ENCODE measurements around the gene RNF186. TPM values are rescaled to one million over a fixed set of nuclear protein-coding genes. Genes with fewer than 3 reads are reported as not detected.

The RNF186 gene
- total and polyA plus RNA-seq, 8 donors, result 0.62 to 117 TPM; not detected in 6

GRCh38 chr1:19815801-19816736 lies 986 bp upstream of the RNF186 start:
- peaks cover 13 to 17% (median 15%) of the 10 kb centered on the region in 4 donors for H3K4me1 ChIP-seq
- H3K27me3 ChIP-seq, result no peaks in the 10 kb centered on the region
- intact Hi-C loops (cut with DNase I; ENCODE audit: low total_unique reads), result no loop called here
- H3K9me3 ChIP-seq, result no peaks in the 10 kb centered on the region
- TF ChIP-seq POLR2A (IDR thresholded peaks at IDR 0.05) (no peak), EP300 (IDR thresholded peaks at IDR 0.05) (no peak), POLR2AphosphoS5 (IDR thresholded peaks at IDR 0.05) (peak in 2 of 3 donors; percentile 7 to 49), CTCF (IDR thresholded peaks at IDR 0.05) (no peak)
- H3K36me3 ChIP-seq, result no peaks in the 10 kb centered on the region
- no peak overlapping the region for H3K4me3 ChIP-seq
- DNase-seq, result peak; percentile 75 to 90
- 36 to 55% (median 40%) methylated on average over 15 of the region's 15 CpGs for WGBS, 5 donors
- peak overlapping the region; percentile 64 to 88 (median 76) for H3K27ac ChIP-seq

GRCh38 chr1:19814244-19814661 lies 830 bp downstream of the RNF186 start:
- Histone ChIP-seq H3K4me1 (peaks cover 10 to 17% (median 15%) of the 10 kb centered on the region in 4 donors), H3K27ac (peak overlapping the region in 3 of 5 donors; percentile 64 to 88 (median 76)), H3K9me3 (no peaks in the 10 kb centered on the region), H3K36me3 (no peaks in the 10 kb centered on the region), H3K4me3 (no peak overlapping the region), H3K27me3 (no peaks in the 10 kb centered on the region)
- WGBS, 5 donors, result 64 to 85% (median 76%) methylated on average over 14 to 15 of the region's 15 CpGs
- intact Hi-C loops (cut with DNase I; ENCODE audit: low total_unique reads), result no loop called here
- no peak for TF ChIP-seq POLR2A (IDR thresholded peaks at IDR 0.05)
- no peak for TF ChIP-seq EP300 (IDR thresholded peaks at IDR 0.05)
- no peak for TF ChIP-seq POLR2AphosphoS5 (IDR thresholded peaks at IDR 0.05)
- TF ChIP-seq CTCF (IDR thresholded peaks at IDR 0.05), result no peak
- DNase-seq, result no peak

GRCh38 chr1:19813643-19813960 lies 1.5 kb downstream of the RNF186 start:
- DNase-seq, result no peak
- 84 to 94% (median 89%) methylated on average over 4 of the region's 4 CpGs for WGBS, 5 donors
- TF ChIP-seq POLR2A (IDR thresholded peaks at IDR 0.05) (no peak), EP300 (IDR thresholded peaks at IDR 0.05) (no peak), POLR2AphosphoS5 (IDR thresholded peaks at IDR 0.05) (no peak), CTCF (IDR thresholded peaks at IDR 0.05) (no peak)
- Histone ChIP-seq H3K27me3 (no peaks in the 10 kb centered on the region), H3K4me1 (peaks cover 6 to 17% (median 15%) of the 10 kb centered on the region in 4 donors), H3K9me3 (no peaks in the 10 kb centered on the region), H3K4me3 (no peak overlapping the region), H3K36me3 (no peaks in the 10 kb centered on the region), H3K27ac (no peak overlapping the region)
- intact Hi-C loops (cut with DNase I; ENCODE audit: low total_unique reads), result no loop called here

GRCh38 chr1:19812875-19813642 lies 2.0 kb downstream of the RNF186 start:
- Histone ChIP-seq H3K4me1 (peaks cover 6 to 17% (median 15%) of the 10 kb centered on the region in 4 donors), H3K9me3 (no peaks in the 10 kb centered on the region), H3K27ac (no peak overlapping the region), H3K36me3 (no peaks in the 10 kb centered on the region), H3K4me3 (no peak overlapping the region), H3K27me3 (no peaks in the 10 kb centered on the region)
- no peak for TF ChIP-seq POLR2AphosphoS5 (IDR thresholded peaks at IDR 0.05)
- TF ChIP-seq POLR2A (IDR thresholded peaks at IDR 0.05), result no peak
- TF ChIP-seq CTCF (IDR thresholded peaks at IDR 0.05), result no peak
- TF ChIP-seq EP300 (IDR thresholded peaks at IDR 0.05), result no peak
- intact Hi-C loops (cut with DNase I; ENCODE audit: low total_unique reads), result no loop called here
- 73 to 86% (median 79%) methylated on average over 15 of the region's 15 CpGs for WGBS, 5 donors
- no peak for DNase-seq

Measured in stomach (tissue), 9 donors.